Aorta (tissue), 5 donors: ENCODE results near the gene PDZD4. TPM values are rescaled to one million over a fixed set of nuclear protein-coding genes. Genes with fewer than 3 reads are reported as not detected.

Source experiments
- ATAC-seq: fragments of 200-7000 bp; cut with Tn5 transposase; one replicate; pipeline ENCODE4 v1.9.1; 2022; ENCODE audit warnings: moderate library complexity; ENCODE audit not compliant: low FRiP score
- DNase-seq, 2 donors: peaks; one replicate each; pipeline ENCODE4 v3.0.0-alpha.2; 2020
- H3K27ac ChIP-seq, 2 donors: one replicate each; pipeline ENCODE4 v1.5.1; 2013; ENCODE audit warnings: low read length in 2 of 2, mild to moderate bottlenecking in 2 of 2, moderate library complexity in 2 of 2, control low read depth in 1 of 2, inconsistent platforms in 1 of 2, low read depth in 1 of 2
- H3K27me3 ChIP-seq, 2 donors: one replicate each; pipeline ENCODE4 v1.6.1; 2013; ENCODE audit warnings: control low read depth in 1 of 2, low read length in 1 of 2, mild to moderate bottlenecking in 1 of 2, moderate library complexity in 1 of 2; ENCODE audit not compliant: insufficient read depth in 2 of 2, control insufficient read depth in 1 of 2
- H3K36me3 ChIP-seq, 2 donors: one replicate each; pipeline ENCODE4 v1.6.1; 2013; ENCODE audit warnings: control low read depth in 1 of 2, low read length in 1 of 2, mild to moderate bottlenecking in 1 of 2; ENCODE audit not compliant: insufficient read depth in 2 of 2, control insufficient read depth in 1 of 2
- H3K4me1 ChIP-seq, 2 donors: one replicate each; pipeline ENCODE4 v1.6.1; 2013; ENCODE audit warnings: low read length in 2 of 2, control low read depth in 1 of 2, mild to moderate bottlenecking in 1 of 2, moderate library complexity in 1 of 2; ENCODE audit not compliant: insufficient read depth in 2 of 2, control insufficient read depth in 1 of 2
- H3K4me3 ChIP-seq, 2 donors: one replicate each; pipeline ENCODE4 v1.5.1; 2013; ENCODE audit warnings: low read length in 2 of 2, control low read depth in 1 of 2, mild to moderate bottlenecking in 1 of 2
- H3K9me3 ChIP-seq: one replicate; pipeline ENCODE4 v1.6.1; 2013; ENCODE audit warnings: mild to moderate bottlenecking, low read length; ENCODE audit not compliant: control insufficient read depth
- WGBS, 2 donors: extraction: QIAGEN DNeasy Blood & Tissue Kit; methylation state at CpG; one replicate each; pipeline ENCODE4 v1.1.7; 2013; 5-methylcytosine and 5-hydroxymethylcytosine counted together
- intact Hi-C, 2 donors: fragments of 100-400 bp; cut with DNase I; formaldehyde crosslinking; loops; one replicate each; pipeline versions ENCODE4 v1.14.2 to v1.15.0; 2022
- polyA plus RNA-seq, 2 donors: library from polyadenylated mRNA; stranded (reverse); fragments of 200-250 nt; gene quantifications; one replicate each; pipeline ENCODE4 v1.2.3, GENCODE V29; 2013
- total RNA-seq, 2 donors: library from RNA; stranded (reverse); fragmentation: NEBNext Ultra II Directional; extraction: Animal tissue kit (Norgen Biotek cat#: 25700); gene quantifications; one replicate each; pipeline ENCODE4 v1.2.1, GENCODE V29; 2021
- donor health status: healthy with polysubstance abuse.
- donor health status: Bipolar disorder and iron deficiency.
- donor health status: DM: no; HTN: no; CAD: no.
- donor health status: DM: no; HTN: no; CAD: no.
- donor health status: DM: yes; HTN: yes; CAD: no.

PDZD4 gene
- total and polyA plus RNA-seq, 4 donors = 4.4 to 27.3 (median 15.6) TPM

GRCh38 chrX:153764786-153765137 is 65.6 kb downstream of the PDZD4 start:
- H3K27ac ChIP-seq = no peak overlapping the region
- H3K36me3 ChIP-seq = no peaks in the 10 kb centered on the region
- no peaks in the 10 kb centered on the region for H3K4me1 ChIP-seq
- no peaks in the 10 kb centered on the region for H3K9me3 ChIP-seq
- no peak for ATAC-seq
- intact Hi-C loops = loop anchor here (2.0 to 5.0 kb wide), 3 partner anchors 173 to 188 kb away; partner anchors contain the start of gene NAA10 (in 1 of the 2)
- H3K27me3 ChIP-seq = no peaks in the 10 kb centered on the region
- DNase-seq = peak; percentile 41 to 73
- no peak overlapping the region for H3K4me3 ChIP-seq
- WGBS, 2 donors = 71 to 83% methylated on average over 7 of the region's 7 CpGs

- intact Hi-C loops = loop anchor here (2.0 to 5.0 kb wide), 3 partner anchors 173 to 189 kb away; partner anchors contain the start of gene NAA10 (in 1 of the 2)
- H3K27me3 ChIP-seq = no peaks in the 10 kb centered on the region
- ATAC-seq (peak; percentile 77), DNase-seq (peak; percentile 89 to 93)
- no peak within 1 kb of the TSS for H3K27ac ChIP-seq
- no peak within 1 kb of the TSS for H3K4me3 ChIP-seq
- WGBS, 2 donors = 25 to 37% methylated on average over 26 of the region's 26 CpGs
- no peaks in the 10 kb centered on the region for H3K36me3 ChIP-seq
- H3K4me1 ChIP-seq = no peaks in the 10 kb centered on the region
- H3K9me3 ChIP-seq = no peaks in the 10 kb centered on the region
Measured at GRCh38 chrX:153763989-153764755, 66.2 kb downstream of the PDZD4 start, which contains the start of gene PLXNB3. TSS of gene PLXNB3 (plus strand) at chrX:153764249. CDS start at chrX:153765536, 1,287 bp downstream.

DNA sequence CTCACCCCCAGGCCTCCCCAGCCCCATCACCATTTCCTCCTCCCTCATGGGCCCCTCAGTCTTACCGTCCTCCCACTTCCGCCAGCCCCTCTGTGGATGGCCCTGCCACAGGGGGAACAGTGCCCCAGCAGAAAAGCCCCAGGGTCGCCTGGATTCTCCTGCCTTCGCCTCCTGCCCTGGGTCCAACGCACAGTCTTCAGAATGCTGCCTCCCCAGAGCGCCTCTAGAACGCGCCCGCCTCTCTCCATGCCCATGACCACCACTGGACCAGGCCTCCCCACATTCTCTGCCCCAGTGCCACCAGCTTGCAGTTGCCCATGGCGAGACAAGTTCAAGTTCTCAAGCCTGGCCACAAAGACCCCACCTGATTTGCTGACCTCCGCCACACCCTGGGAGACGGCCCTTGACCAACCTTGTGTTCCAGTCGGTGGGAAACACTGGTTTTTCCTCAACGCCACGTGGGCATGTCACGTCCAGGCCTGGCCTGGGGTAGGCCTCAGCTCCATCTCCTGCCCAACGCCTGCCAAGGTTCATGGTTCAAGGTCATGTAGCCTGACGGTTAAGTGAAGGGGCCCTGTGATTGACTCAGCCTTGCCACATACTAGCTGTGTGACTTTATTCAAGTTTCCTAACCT is 66.9 kb downstream of the PDZD4 start:
- no peak for ATAC-seq

GRCh38 chrX:153762626-153763173 is 67.6 kb downstream of the PDZD4 start:
- peak in 1 of 2 donors; percentile 33 for DNase-seq
- Histone ChIP-seq H3K4me3 (no peak overlapping the region), H3K27ac (no peak overlapping the region), H3K9me3 (no peaks in the 10 kb centered on the region), H3K36me3 (no peaks in the 10 kb centered on the region), H3K27me3 (no peaks in the 10 kb centered on the region), H3K4me1 (no peaks in the 10 kb centered on the region)
- WGBS, 2 donors = 90 to 91% methylated on average over 14 of the region's 14 CpGs
- intact Hi-C loops = loop anchor here in 1 of 2 donors (5.0 kb wide), 2 partner anchors 175 to 190 kb away; partner anchors contain the start of gene NAA10
- ATAC-seq = no peak

More for the DNA sequence above, 66.9 kb downstream of the PDZD4 start:
- intact Hi-C loops = loop anchor here in 1 of 2 donors (5.0 kb wide), 2 partner anchors 174 to 189 kb away; partner anchors contain the start of gene NAA10
- Histone ChIP-seq H3K27me3 (no peaks in the 10 kb centered on the region), H3K4me3 (no peak overlapping the region), H3K36me3 (no peaks in the 10 kb centered on the region), H3K9me3 (no peaks in the 10 kb centered on the region), H3K4me1 (no peaks in the 10 kb centered on the region), H3K27ac (no peak overlapping the region)
- DNase-seq = peak in 1 of 2 donors; percentile 41
- 88 to 90% methylated on average over 18 of the region's 18 CpGs for WGBS, 2 donors

- intact Hi-C loops = loop anchor here in 1 of 2 donors (5.0 kb wide), 2 partner anchors 175 to 190 kb away; partner anchors contain the start of gene NAA10
- no peak overlapping the region for H3K27ac ChIP-seq
- no peaks in the 10 kb centered on the region for H3K9me3 ChIP-seq
- no peaks in the 10 kb centered on the region for H3K4me1 ChIP-seq
- DNase-seq = no peak
- no peak for ATAC-seq
- H3K27me3 ChIP-seq = no peaks in the 10 kb centered on the region
- H3K36me3 ChIP-seq = no peaks in the 10 kb centered on the region
- WGBS, 2 donors = 82 to 88% methylated on average over 15 of the region's 15 CpGs
- H3K4me3 ChIP-seq = no peak overlapping the region
Measured at GRCh38 chrX:153761863-153762262, 68.5 kb downstream of the PDZD4 start.

- DNase-seq (no peak), ATAC-seq (no peak)
- no peaks in the 10 kb centered on the region for H3K36me3 ChIP-seq
- no peaks in the 10 kb centered on the region for H3K9me3 ChIP-seq
- H3K4me3 ChIP-seq = no peak overlapping the region
- H3K27me3 ChIP-seq = no peaks in the 10 kb centered on the region
- 89 to 91% methylated on average over 1 of the region's 1 CpG for WGBS, 2 donors
- no peak overlapping the region for H3K27ac ChIP-seq
- no peaks in the 10 kb centered on the region for H3K4me1 ChIP-seq
- intact Hi-C loops = no loop called here
Measured at GRCh38 chrX:153755136-153755535, 75.2 kb downstream of the PDZD4 start.

Other genes starting within 250 kb of the PDZD4 start
- gene CCNQ, start 231.4 kb downstream of the PDZD4 start, total RNA-seq = 10 to 100 TPM; 13.5 to 13.6 TPM
- gene CCNQ, start 231.4 kb downstream of the PDZD4 start, polyA plus RNA-seq = 10 to 100 TPM; 28.8 to 40.3 TPM
- gene DUSP9, start 183.3 kb downstream of the PDZD4 start, total RNA-seq = not detected
- not detected for gene DUSP9, start 183.3 kb downstream of the PDZD4 start, polyA plus RNA-seq
- 1 to 10 TPM; 4.3 to 4.9 TPM for gene PNCK, start 156.7 kb downstream of the PDZD4 start, total RNA-seq
- 1 to 10 TPM in 1 of 2 donors, not detected in 1; 3.0 TPM for gene PNCK, start 156.7 kb downstream of the PDZD4 start, polyA plus RNA-seq
- gene SLC6A8, start 142.6 kb downstream of the PDZD4 start, total RNA-seq = 10 to 100 TPM; 16.2 to 26.7 TPM
- 10 to 100 TPM; 13.9 to 14.7 TPM for gene SLC6A8, start 142.6 kb downstream of the PDZD4 start, polyA plus RNA-seq
- gene BCAP31, start 106.2 kb downstream of the PDZD4 start, total RNA-seq = 100 to 1,000 TPM; 118 to 130 TPM
- 100 to 1,000 TPM; 101 to 128 TPM for gene BCAP31, start 106.2 kb downstream of the PDZD4 start, polyA plus RNA-seq
- gene ABCD1, start 105.7 kb downstream of the PDZD4 start, total RNA-seq = 10 to 100 TPM; 11.4 to 15.8 TPM
- gene ABCD1, start 105.7 kb downstream of the PDZD4 start, polyA plus RNA-seq = 1 to 10 TPM; 8.8 to 9.9 TPM
- 10 to 100 TPM; 18.0 to 18.7 TPM for gene PLXNB3, start 66.3 kb downstream of the PDZD4 start, total RNA-seq
- gene PLXNB3, start 66.3 kb downstream of the PDZD4 start, polyA plus RNA-seq = 10 to 100 TPM in 1 of 2 donors, under 1 TPM in 1; 0.38 to 31.4 TPM
- 1 to 10 TPM; 5.4 to 8.0 TPM for gene SRPK3, start 49.5 kb downstream of the PDZD4 start, total RNA-seq
- gene SRPK3, start 49.5 kb downstream of the PDZD4 start, polyA plus RNA-seq = 10 to 100 TPM in 1 of 2 donors, 1 to 10 TPM in 1; 1.1 to 11.0 TPM
- 10 to 100 TPM; 46.8 to 48.4 TPM for gene IDH3G, start 36.2 kb downstream of the PDZD4 start, total RNA-seq
- gene IDH3G, start 36.2 kb downstream of the PDZD4 start, polyA plus RNA-seq = 10 to 100 TPM; 33.3 to 72.5 TPM
- gene SSR4, start 35.9 kb downstream of the PDZD4 start, total RNA-seq = 100 to 1,000 TPM; 182 TPM
- 100 to 1,000 TPM; 401 to 633 TPM for gene SSR4, start 35.9 kb downstream of the PDZD4 start, polyA plus RNA-seq
- 10 to 100 TPM in 1 of 2 donors, 1 to 10 TPM in 1; 4.3 to 11.6 TPM for gene L1CAM, start 55.6 kb upstream of the PDZD4 start, total RNA-seq
- 1 to 10 TPM in 1 of 2 donors, not detected in 1; 1.0 TPM for gene L1CAM, start 55.6 kb upstream of the PDZD4 start, polyA plus RNA-seq
- 1 to 10 TPM; 3.0 to 4.6 TPM for gene AVPR2, start 74.1 kb upstream of the PDZD4 start, total RNA-seq
- under 1 TPM in 1 of 2 donors, not detected in 1; 0.23 TPM for gene AVPR2, start 74.1 kb upstream of the PDZD4 start, polyA plus RNA-seq
- 10 to 100 TPM; 36.0 to 81.3 TPM for gene ARHGAP4, start 95.7 kb upstream of the PDZD4 start, total RNA-seq
- 10 to 100 TPM; 13.5 to 31.9 TPM for gene ARHGAP4, start 95.7 kb upstream of the PDZD4 start, polyA plus RNA-seq
- 10 to 100 TPM; 70.2 to 87.3 TPM for gene NAA10, start 104.5 kb upstream of the PDZD4 start, total RNA-seq
- 100 to 1,000 TPM in 1 of 2 donors, 10 to 100 TPM in 1; 81.8 to 287 TPM for gene NAA10, start 104.5 kb upstream of the PDZD4 start, polyA plus RNA-seq
- 10 to 100 TPM; 13.1 to 20.9 TPM for gene RENBP, start 114.1 kb upstream of the PDZD4 start, total RNA-seq
- gene RENBP, start 114.1 kb upstream of the PDZD4 start, polyA plus RNA-seq = 10 to 100 TPM; 10.5 to 14.5 TPM
- 10 to 100 TPM; 41.6 to 41.8 TPM for gene HCFC1, start 141.3 kb upstream of the PDZD4 start, total RNA-seq
- 10 to 100 TPM in 1 of 2 donors, 1 to 10 TPM in 1; 6.5 to 20.3 TPM for gene HCFC1, start 141.3 kb upstream of the PDZD4 start, polyA plus RNA-seq
- 1 to 10 TPM; 3.8 to 8.6 TPM for gene TMEM187, start 142.2 kb upstream of the PDZD4 start, total RNA-seq
- gene TMEM187, start 142.2 kb upstream of the PDZD4 start, polyA plus RNA-seq = 1 to 10 TPM; 2.5 to 6.3 TPM
- gene IRAK1, start 189.4 kb upstream of the PDZD4 start, total RNA-seq = 10 to 100 TPM; 62.3 to 78.3 TPM
- gene IRAK1, start 189.4 kb upstream of the PDZD4 start, polyA plus RNA-seq = 10 to 100 TPM; 45.9 to 60.5 TPM